CD4-positive, alpha-beta T cell treated with Interleukin-17A for 1 hour (primary cell): Measurements from ENCODE around the gene WRAP73.
A peak's percentile ranks its signal among the peaks of the same experiment; 100 is the strongest.
"Not testable (repeated sequence)": the region's sequence is repeated elsewhere in the genome, so short reads cannot be mapped to it uniquely, and the experiment has no call there.

Experiments
- DNase-seq: peaks from one replicate; pipeline ENCODE4 v3.0.0-alpha.2; 2020

Gene WRAP73

GRCh38 chr1:3628445-3628844 is 21.5 kb downstream of the WRAP73 start:
- DNase-seq: no peak

GRCh38 chr1:3627515-3628253 is 22.2 kb downstream of the WRAP73 start:
- DNase-seq: no peak

- DNase-seq: no peak
Measured at GRCh38 chr1:3626025-3626424, 23.9 kb downstream of the WRAP73 start.

GRCh38 chr1:3625151-3625907 is 24.6 kb downstream of the WRAP73 start:
- no peak for DNase-seq

- DNase-seq: peak; percentile 98
Measured at GRCh38 chr1:3624200-3625136, 25.4 kb downstream of the WRAP73 start, which contains the start of gene TPRG1L. Gene TPRG1L, plus strand, starts transcription at chr1:3625015. Its CDS starts 58 bp downstream, at chr1:3625073.

GRCh38 chr1:3623441-3624199 is 26.3 kb downstream of the WRAP73 start:
- DNase-seq: no peak

GRCh38 chr1:3622102-3622501 is 27.8 kb downstream of the WRAP73 start:
- not testable (repeated sequence) for DNase-seq

GRCh38 chr1:3621151-3621671 is 28.7 kb downstream of the WRAP73 start:
- peak; percentile 25 for DNase-seq

GRCh38 chr1:3620708-3621107 is 29.2 kb downstream of the WRAP73 start:
- DNase-seq: no peak

GRCh38 chr1:3618881-3619671 is 30.8 kb downstream of the WRAP73 start:
- peak; percentile 86 for DNase-seq

- DNase-seq: no peak
Measured at GRCh38 chr1:3618531-3618880, 31.4 kb downstream of the WRAP73 start.

- no peak for DNase-seq
Measured at GRCh38 chr1:3617806-3618345, 32.0 kb downstream of the WRAP73 start.

GRCh38 chr1:3616861-3617260 is 33.0 kb downstream of the WRAP73 start:
- DNase-seq: no peak

GRCh38 chr1:3614755-3615742 is 34.9 kb downstream of the WRAP73 start:
- DNase-seq: no peak

GRCh38 chr1:3612123-3612522 is 37.8 kb downstream of the WRAP73 start:
- DNase-seq: no peak

- DNase-seq: peak; percentile 68
Measured at GRCh38 chr1:3611170-3612019, 38.5 kb downstream of the WRAP73 start, which contains the start of gene MEGF6. Gene MEGF6, minus strand, starts transcription at chr1:3611508. Its CDS starts 240 bp downstream, at chr1:3611268.

- no peak for DNase-seq
Measured at GRCh38 chr1:3610527-3611169, 39.3 kb downstream of the WRAP73 start.
